LNCaP clone FGC (cell line): ENCODE measurements around the gene SIGLEC12.

Experiments used
- DNase-seq: peaks from one replicate; pipeline ENCODE4 v3.0.0-alpha.2; 2011; ENCODE audit warnings: low read depth
- H3K4me3 ChIP-seq: 2 replicates; pipeline ENCODE4 v1.5.1; 2011; ENCODE audit warnings: mild to moderate bottlenecking, low read depth, low read length, control low read depth
- CTCF ChIP-seq: IDR thresholded peaks from 2 replicates; pipeline ENCODE4 v1.5.1; 2012; ENCODE audit warnings: mild to moderate bottlenecking; ENCODE audit not compliant: control insufficient read depth, insufficient read depth; ENCODE audit errors: extremely low read depth

Gene SIGLEC12

GRCh38 chr19:51501594-51502263 lies at the start of gene SIGLEC12:
Gene SIGLEC12 (minus strand): TSS chr19:51501800. CDS start chr19:51501733, 67 bp downstream.
- no peak for TF ChIP-seq CTCF
- H3K4me3 ChIP-seq, result no peak within 1 kb of the TSS
- no peak for DNase-seq

- DNase-seq, result no peak
- TF ChIP-seq CTCF, result no peak
- H3K4me3 ChIP-seq, result no peak overlapping the region
Measured at GRCh38 chr19:51550848-51551672, 49.5 kb upstream of the SIGLEC12 start.

GRCh38 chr19:51549533-51550324 lies 48.1 kb upstream of the SIGLEC12 start:
- no peak for DNase-seq
- H3K4me3 ChIP-seq, result no peak overlapping the region
- no peak for TF ChIP-seq CTCF

GRCh38 chr19:51548891-51549305 lies 47.3 kb upstream of the SIGLEC12 start:
- no peak for TF ChIP-seq CTCF
- no peak for DNase-seq
- no peak overlapping the region for H3K4me3 ChIP-seq

- no peak for DNase-seq
- TF ChIP-seq CTCF, result no peak
- H3K4me3 ChIP-seq, result no peak overlapping the region
Measured at GRCh38 chr19:51548213-51548651, 46.6 kb upstream of the SIGLEC12 start.

- no peak overlapping the region for H3K4me3 ChIP-seq
- DNase-seq, result no peak
- no peak for TF ChIP-seq CTCF
Measured at GRCh38 chr19:51547397-51548212, 46.0 kb upstream of the SIGLEC12 start.
